WTC11 (cell line): ENCODE measurements around the gene XIRP2.

Experiments used
- AFF4 ChIP-seq: sonication (generic); formaldehyde crosslinking; IDR thresholded peaks from 2 replicates; pipeline ENCODE4 v1.8.1; 2023; ENCODE audit warnings: mild to moderate bottlenecking, missing genetic modification reagents, borderline replicate concordance
- ATF3 ChIP-seq: sonication (generic); formaldehyde crosslinking; conservative IDR thresholded peaks from 2 replicates; pipeline ENCODE4 v1.8.1; 2022; ENCODE audit warnings: mild to moderate bottlenecking, missing genetic modification reagents
- CTCF ChIP-seq: fragments of 200-600 bp; IDR thresholded peaks from 2 replicates; pipeline ENCODE4 v1.8.0; 2022; ENCODE audit warnings: antibody characterized with exemption
- GABPB1 ChIP-seq: sonication (generic); formaldehyde crosslinking; IDR thresholded peaks from 2 replicates; pipeline ENCODE4 v1.8.1; 2023; ENCODE audit warnings: mild to moderate bottlenecking, missing genetic modification reagents
- IRF2 ChIP-seq: sonication (generic); formaldehyde crosslinking; IDR thresholded peaks from 2 replicates; pipeline ENCODE4 v1.8.0; 2022; ENCODE audit warnings: low read depth, missing genetic modification reagents, borderline replicate concordance
- JUN ChIP-seq: sonication (generic); formaldehyde crosslinking; IDR thresholded peaks from 2 replicates; pipeline ENCODE4 v1.8.0; 2023; ENCODE audit warnings: mild to moderate bottlenecking, missing genetic modification reagents
- MAX ChIP-seq: sonication (generic); formaldehyde crosslinking; IDR thresholded peaks from 2 replicates; pipeline ENCODE4 v1.8.0; 2022; ENCODE audit warnings: mild to moderate bottlenecking, missing genetic modification reagents
- NFE2L1 ChIP-seq: sonication (generic); formaldehyde crosslinking; IDR thresholded peaks from 2 replicates; pipeline ENCODE4 v1.8.1; 2023; ENCODE audit warnings: missing genetic modification reagents
- NR2C2 ChIP-seq: sonication (generic); formaldehyde crosslinking; IDR thresholded peaks from 2 replicates; pipeline ENCODE4 v1.8.0; 2022; ENCODE audit warnings: mild to moderate bottlenecking, missing genetic modification reagents
- PREB ChIP-seq: sonication (generic); formaldehyde crosslinking; IDR thresholded peaks from 2 replicates; pipeline ENCODE4 v1.8.1; 2022; ENCODE audit warnings: mild to moderate bottlenecking, missing genetic modification reagents, moderate library complexity, borderline replicate concordance
- USF1 ChIP-seq: sonication (generic); formaldehyde crosslinking; IDR thresholded peaks from 2 replicates; pipeline ENCODE4 v1.8.0; 2022; ENCODE audit warnings: mild to moderate bottlenecking, missing genetic modification reagents
- ZBTB43 ChIP-seq: sonication (generic); formaldehyde crosslinking; IDR thresholded peaks from 2 replicates; pipeline ENCODE4 v1.8.1; 2023; ENCODE audit warnings: mild to moderate bottlenecking, missing genetic modification reagents
- ZMAT4 ChIP-seq: fragments of 250-450 bp; sonication (Bioruptor Pico); IDR thresholded peaks from 2 replicates; pipeline ENCODE4 v1.9.0; 2021; ENCODE audit warnings: mild to moderate bottlenecking
- ZNF423 ChIP-seq: fragments of 250-450 bp; sonication (Bioruptor Pico); IDR thresholded peaks from 2 replicates; pipeline ENCODE4 v2.1.2; 2022; ENCODE audit warnings: mild to moderate bottlenecking, moderate library complexity

- TF ChIP-seq CTCF (no peak), ATF3 (CRISPR knock-in tag) (no peak), GABPB1 (CRISPR knock-in tag) (no peak), ZBTB43 (CRISPR knock-in tag) (no peak), IRF2 (CRISPR knock-in tag) (no peak), JUN (CRISPR knock-in tag) (no peak), MAX (CRISPR knock-in tag) (no peak), USF1 (CRISPR knock-in tag) (no peak), ZNF423 (no peak), ZMAT4 (CRISPR knock-in tag) (no peak), AFF4 (CRISPR knock-in tag) (no peak), NFE2L1 (CRISPR knock-in tag) (no peak), PREB (no peak), NR2C2 (CRISPR knock-in tag) (no peak)
Measured at GRCh38 chr2:167015806-167016205, 127.5 kb downstream of the XIRP2 start.
